ENCODE measurements around the gene PLOD1.
A peak's percentile ranks its signal among the peaks of the same experiment; 100 is the strongest.

PLOD1 gene

DNA sequence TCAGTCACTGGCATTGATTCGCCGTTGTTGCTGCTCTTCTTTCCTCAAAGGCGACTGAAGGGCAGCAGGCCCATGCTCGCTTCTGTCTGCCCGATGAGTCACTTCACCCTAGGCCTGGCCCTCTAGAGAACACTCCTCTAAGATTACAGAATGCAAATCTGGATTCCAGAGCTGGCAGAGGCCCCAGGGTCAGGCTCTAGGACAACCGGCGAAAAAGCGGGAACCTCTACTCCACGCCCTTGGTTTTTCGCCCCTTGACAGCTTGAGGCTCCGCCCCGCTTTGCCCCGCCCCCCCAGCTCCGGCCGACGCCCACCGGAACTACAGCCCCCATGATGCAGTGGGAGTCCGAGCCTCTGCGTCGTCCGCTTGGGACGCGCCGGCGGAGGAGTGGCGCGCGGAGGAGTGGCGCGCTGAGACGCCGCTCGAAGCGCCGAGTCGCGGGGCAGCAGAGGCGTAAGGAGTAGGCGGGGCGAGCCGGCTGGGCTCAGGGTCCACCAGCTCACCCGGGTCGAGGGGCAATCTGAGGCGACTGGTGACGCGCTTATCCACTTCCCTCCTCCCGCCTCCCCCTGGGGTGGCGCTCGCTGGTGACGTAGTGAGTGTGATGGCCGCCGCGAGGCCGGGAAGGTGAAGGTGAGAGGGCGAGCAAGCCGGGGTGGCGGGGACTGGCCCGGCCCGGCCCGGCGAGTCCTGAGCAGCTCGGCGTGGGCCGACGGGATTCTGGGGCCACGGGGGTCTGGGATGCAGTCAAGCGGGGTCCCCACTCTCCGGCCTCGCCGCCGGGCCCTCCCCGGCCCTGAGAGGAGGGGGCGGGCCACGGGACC lies 45.5 kb downstream of the PLOD1 start, which contains the start of gene MFN2:
TSS of gene MFN2 (plus strand) at position 594 of the 825 bp plus-strand sequence. CDS start 8,725 bp downstream, outside the sequence.
- peak; percentile 76 for DNase-seq

- DNase-seq, result no peak
These were observed 46.1 kb downstream of the PLOD1 start for GRCh38 chr1:11980676-11980972.

DNA sequence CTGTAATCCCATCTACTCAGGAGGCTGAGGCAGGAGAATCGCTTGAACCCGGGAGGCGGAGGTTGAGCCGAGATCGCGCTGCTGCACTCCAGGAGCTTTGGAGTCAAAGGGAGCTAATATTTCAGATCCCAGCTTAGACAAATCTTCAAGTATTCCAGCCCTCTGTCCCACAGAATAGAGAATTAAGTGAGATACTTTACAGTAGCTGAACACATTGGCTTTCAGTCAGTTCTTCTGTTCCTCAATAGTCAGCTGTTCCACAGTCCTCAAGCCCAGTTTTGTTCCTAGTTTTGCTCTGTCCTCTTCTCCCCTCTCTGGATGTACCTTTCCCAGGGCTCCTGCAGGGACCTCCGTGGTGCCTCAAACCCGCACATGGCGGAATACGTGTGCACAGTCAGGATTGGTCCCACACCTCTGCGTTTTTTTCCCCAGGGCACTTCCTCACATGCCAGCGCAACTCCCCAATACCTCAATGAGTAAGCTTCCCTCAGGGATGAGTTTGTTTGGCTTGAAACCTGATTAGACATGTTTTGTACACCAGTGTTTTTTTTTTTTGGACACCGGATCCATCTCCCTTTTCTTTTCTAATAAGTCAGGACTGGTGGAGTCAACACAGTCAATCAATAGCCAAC lies 47.0 kb downstream of the PLOD1 start:
- no peak for DNase-seq

GRCh38 chr1:11982010-11982392 lies 47.5 kb downstream of the PLOD1 start:
- no peak for DNase-seq

DNA sequence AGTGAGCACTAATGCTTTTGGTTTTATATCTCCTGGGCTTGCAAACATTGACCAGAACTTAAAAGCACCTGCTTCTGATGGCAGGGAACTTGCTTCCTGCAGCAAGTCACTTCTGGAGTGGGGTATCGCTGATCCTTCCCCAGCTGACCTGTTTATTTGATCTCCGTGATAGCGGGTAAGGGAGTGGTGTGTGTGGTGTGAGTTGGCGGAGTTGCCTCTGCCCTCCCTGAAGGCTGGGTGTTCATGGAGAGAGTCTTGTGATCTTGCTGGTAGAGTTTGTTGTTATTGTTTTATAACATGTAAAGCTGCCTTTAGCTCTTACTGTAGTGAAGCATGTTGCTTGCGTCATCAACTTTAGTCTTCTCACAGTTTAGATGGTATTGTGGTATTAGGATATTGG lies 49.6 kb downstream of the PLOD1 start:
- no peak for DNase-seq

DNA sequence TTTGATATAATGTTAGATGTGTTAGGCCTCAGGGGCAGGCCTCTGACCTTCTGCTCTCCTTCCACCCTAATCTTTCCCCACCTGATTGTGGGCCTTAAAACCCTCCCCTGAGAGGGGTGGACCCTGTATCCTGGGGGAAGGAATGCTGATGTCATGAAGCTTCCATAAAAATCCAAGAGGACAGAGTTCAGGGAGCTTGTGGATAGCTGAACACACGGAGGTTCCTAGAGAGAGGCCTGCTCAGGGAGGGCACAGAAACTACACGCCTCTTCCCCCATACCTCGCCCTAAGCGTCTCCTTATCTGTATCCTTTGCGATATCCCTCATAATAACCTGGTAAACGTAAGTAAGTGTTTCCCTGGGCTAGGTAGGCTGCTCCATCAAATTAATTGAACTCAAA lies 50.1 kb downstream of the PLOD1 start:
- DNase-seq, result no peak

DNA sequence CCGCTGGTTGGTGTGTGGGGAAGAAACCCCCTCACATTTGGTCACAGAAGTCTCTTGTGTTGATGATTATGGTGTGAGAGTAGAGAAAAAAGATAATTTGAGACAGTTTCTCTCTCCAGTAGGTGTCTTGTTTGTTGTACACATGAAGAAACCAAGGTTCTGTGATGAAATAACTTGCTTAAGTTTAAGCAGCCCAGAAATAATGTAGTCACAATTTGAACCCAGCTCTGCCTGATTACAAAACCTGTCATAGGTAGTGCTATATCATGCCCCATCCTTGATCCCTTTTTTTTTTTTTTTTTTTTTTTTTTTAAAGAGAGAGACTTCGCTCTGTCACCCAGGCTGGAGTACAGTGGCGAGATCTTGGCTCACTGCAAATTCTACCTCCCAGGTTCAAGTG lies 50.7 kb downstream of the PLOD1 start:
- DNase-seq, result no peak

DNA sequence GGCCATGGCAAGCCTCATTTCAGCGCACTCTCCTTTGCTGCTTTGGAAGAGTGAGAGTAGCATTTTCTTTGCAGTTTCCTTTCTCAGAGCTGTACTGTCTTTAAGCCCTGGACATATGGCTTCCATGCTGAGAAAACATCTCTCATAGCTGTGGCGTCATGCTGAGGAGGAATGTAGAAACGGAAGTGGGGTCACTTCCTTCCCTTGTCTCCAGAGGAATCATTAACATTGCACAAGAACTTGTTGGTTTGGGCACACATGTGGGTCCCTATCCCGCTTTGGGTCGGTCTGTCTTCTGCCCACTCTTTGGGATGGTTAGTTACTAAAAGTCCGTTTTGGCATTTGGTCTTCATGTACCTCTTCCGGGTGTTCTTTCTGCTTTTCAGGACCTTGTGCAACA lies 51.3 kb downstream of the PLOD1 start:
- DNase-seq, result no peak

GRCh38 chr1:11989669-11990068 lies 55.2 kb downstream of the PLOD1 start:
- DNase-seq, result no peak

DNA sequence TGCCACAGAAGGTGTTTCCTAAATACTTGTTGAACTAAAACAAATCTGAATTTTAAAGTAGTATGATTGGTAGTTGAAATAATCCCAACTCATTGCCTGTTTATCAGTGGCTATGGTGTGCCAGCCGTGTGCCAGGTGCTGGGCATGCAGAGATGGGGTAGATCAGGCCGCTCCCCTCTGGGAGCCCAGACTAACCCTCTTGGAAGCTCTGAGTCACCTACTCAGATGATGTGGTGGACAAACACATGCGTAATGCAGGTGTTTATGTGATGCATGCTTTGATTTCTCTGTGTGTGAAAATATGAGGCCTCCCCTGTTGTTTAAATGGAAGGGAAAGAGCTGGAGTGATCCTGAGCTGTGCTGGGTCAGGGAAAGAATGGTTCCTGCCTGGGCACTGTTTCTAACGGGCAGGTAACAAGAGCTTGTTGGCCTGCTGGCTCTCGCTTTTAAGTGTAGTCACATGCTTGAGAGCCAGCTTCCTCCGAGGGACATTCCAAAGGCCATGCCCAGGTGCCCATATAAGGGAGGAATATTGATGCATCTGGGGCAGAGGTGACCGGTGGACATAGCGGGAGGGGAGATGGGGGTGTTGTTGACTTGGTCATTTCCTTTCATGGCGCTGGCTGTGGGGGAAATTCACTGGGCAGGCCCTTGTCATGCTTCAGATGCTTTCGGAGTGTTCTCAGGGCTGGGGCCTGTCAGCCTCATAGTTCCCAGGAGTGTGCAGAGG lies 56.0 kb downstream of the PLOD1 start:
- DNase-seq, result no peak

GRCh38 chr1:11991969-11992676 lies 57.6 kb downstream of the PLOD1 start:
- no peak for DNase-seq

- no peak for DNase-seq
These were observed 62.7 kb downstream of the PLOD1 start for GRCh38 chr1:11997081-11997850.

DNA sequence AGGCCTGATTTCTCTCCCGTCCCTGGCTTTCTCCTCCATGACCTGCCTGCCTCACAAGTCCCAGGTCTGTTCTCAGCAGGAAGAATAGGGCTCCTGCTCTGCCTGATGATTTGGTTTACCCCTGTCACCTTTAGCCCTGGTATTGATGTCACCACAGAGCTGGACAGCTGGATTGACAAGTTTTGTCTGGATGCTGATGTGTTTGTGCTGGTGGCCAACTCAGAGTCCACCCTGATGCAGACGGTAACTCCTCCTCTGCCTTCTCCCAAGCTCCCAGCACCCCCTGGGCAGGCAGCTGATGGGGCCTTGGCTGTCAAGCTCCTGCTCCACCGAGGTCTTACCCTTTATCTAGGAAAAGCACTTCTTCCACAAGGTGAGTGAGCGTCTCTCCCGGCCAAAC lies 64.1 kb downstream of the PLOD1 start:
- no peak for DNase-seq

DNA sequence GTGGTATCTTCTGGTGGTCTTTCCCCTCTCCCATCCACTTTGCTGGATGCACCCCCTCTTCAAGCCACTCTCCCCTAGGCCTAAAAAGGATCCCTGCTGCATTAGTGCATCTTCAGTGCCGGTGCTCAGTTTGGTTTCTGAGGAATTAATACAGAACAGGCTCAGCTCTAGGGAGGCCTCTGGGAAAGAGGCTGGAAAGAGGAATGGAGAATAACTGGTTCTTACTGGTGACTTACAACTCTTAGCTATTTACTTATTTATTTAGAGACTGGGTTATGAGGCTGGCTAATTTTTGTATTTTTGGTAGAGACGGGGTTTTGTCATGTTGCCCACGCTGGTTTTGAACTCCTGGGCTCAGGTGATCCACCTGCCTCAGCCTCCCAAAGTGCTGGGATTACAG lies 64.7 kb downstream of the PLOD1 start:
- DNase-seq, result no peak

- no peak for DNase-seq
These were observed 66.9 kb downstream of the PLOD1 start for GRCh38 chr1:12001249-12001917.

- DNase-seq, result no peak
These were observed 67.5 kb downstream of the PLOD1 start for GRCh38 chr1:12001996-12002493.

DNA sequence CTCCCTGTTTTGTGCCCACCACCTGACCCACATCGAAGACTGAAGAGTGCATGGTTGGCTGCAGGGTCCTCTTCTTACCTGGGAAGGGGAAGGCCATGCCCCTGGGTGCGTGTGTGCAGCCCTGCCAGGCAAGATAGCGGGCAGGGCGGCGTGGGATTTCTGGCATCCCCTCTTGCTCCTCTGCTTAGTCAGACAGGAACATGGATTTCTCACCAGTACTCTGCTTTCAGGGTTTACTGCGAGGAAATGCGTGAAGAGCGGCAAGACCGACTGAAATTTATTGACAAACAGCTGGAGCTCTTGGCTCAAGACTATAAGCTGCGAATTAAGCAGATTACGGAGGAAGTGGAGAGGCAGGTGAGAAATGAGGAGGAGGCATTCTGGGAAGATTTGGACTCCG lies 69.2 kb downstream of the PLOD1 start:
- DNase-seq, result no peak

GRCh38 chr1:12005488-12006166 lies 71.1 kb downstream of the PLOD1 start:
- no peak for DNase-seq

GRCh38 chr1:12006167-12006921 lies 71.8 kb downstream of the PLOD1 start:
- no peak for DNase-seq

DNA sequence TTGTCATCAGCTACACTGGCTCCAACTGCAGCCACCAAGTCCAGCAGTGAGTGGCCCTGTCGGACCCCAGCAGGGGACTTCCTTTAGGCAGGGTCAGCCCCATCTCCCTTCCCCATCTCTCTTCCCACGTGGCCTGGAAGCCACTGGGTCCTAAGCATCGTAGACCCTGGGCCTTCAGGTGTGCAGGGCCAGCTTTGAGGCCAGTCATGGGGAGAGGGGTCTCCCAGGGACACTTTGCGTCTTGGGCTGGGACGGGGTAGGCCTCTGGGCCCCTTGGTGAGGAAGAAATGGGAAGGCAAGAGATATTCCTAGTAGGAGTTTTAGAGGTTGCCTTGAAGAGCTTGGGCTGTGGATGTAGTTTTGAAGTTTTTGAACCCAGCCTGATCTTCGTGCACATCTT lies 72.7 kb downstream of the PLOD1 start:
- no peak for DNase-seq

All from NCI-H774 (cell line).